AG04450 (cell line): ENCODE data around the gene FOXO6. TPM values are rescaled to one million over a fixed set of nuclear protein-coding genes. Genes with fewer than 3 reads are reported as not detected.

ENCODE experiments used
- CTCF ChIA-PET: fragments of 300-600, 350-600 bp; formaldehyde crosslinking; extraction: SDS; loops from one replicate; lab custom pipeline; 2022; ENCODE audit warnings: antibody characterized with exemption, inconsistent platforms; lab: Charles Lee
- POLR2A ChIA-PET: fragments of 350-600 bp; formaldehyde crosslinking; extraction: SDS; loops from one replicate; lab custom pipeline; 2021; ENCODE audit warnings: antibody characterized with exemption, inconsistent platforms; lab: Yijun Ruan, JAX
- DNase-seq: peaks from one replicate; pipeline ENCODE4 v3.0.0-alpha.2; 2011; ENCODE audit warnings: low read depth, low spot score
- H3K27ac ChIP-seq: one replicate; pipeline ENCODE4 v1.5.1; 2012; ENCODE audit warnings: low read depth, low read length, control low read depth
- H3K27me3 ChIP-seq: one replicate; pipeline ENCODE4 v1.6.0; 2012; ENCODE audit warnings: low read length; ENCODE audit not compliant: control insufficient read depth, insufficient read depth
- H3K4me3 ChIP-seq: 2 replicates; pipeline ENCODE4 v1.5.1; 2011; ENCODE audit warnings: mild to moderate bottlenecking, low read depth, low read length, control low read depth
- H3K9me3 ChIP-seq: 2 replicates; pipeline ENCODE4 v1.5.1; 2012; ENCODE audit warnings: low read length; ENCODE audit not compliant: control insufficient read depth, insufficient read depth
- CTCF ChIP-seq: IDR thresholded peaks from 2 replicates; pipeline ENCODE4 v1.5.1; 2011; ENCODE audit warnings: low read depth, low read length, control low read depth, inconsistent platforms
- polyA plus RNA-seq: library from polyadenylated mRNA; depleted of rRNA; stranded (reverse); fragments of >200 nt; gene quantifications from 2 replicates; pipeline ENCODE4 v1.2.3, GENCODE V29; 2011

FOXO6 gene
- polyA plus RNA-seq, 1 experiment, result not detected

GRCh38 chr1:41363591-41364320 is 2.5 kb downstream of the FOXO6 start:
- Histone ChIP-seq H3K9me3 (no peaks in the 10 kb centered on the region; the same call in 1 of the 2 replicates), H3K4me3 (no peak overlapping the region), H3K27me3 (peaks cover 63% of the 10 kb centered on the region), H3K27ac (no peak overlapping the region)
- no peak for DNase-seq
- TF ChIP-seq CTCF, result no peak
- ChIA-PET POLR2A (no interaction called here), CTCF (no interaction called here)

GRCh38 chr1:41364442-41365319 is 3.4 kb downstream of the FOXO6 start:
- ChIA-PET POLR2A (no interaction called here), CTCF (no interaction called here)
- no peak overlapping the region for H3K4me3 ChIP-seq
- no peak overlapping the region for H3K27ac ChIP-seq
- H3K27me3 ChIP-seq, result peaks cover 70% of the 10 kb centered on the region
- H3K9me3 ChIP-seq, result no peaks in the 10 kb centered on the region; the same call in 1 of the 2 replicates
- no peak for TF ChIP-seq CTCF
- no peak for DNase-seq

GRCh38 chr1:41365320-41365633 is 4.0 kb downstream of the FOXO6 start:
- Histone ChIP-seq H3K9me3 (no peaks in the 10 kb centered on the region; the same call in 1 of the 2 replicates), H3K4me3 (no peak overlapping the region), H3K27ac (no peak overlapping the region), H3K27me3 (peaks cover 72% of the 10 kb centered on the region)
- TF ChIP-seq CTCF, result no peak
- DNase-seq, result no peak
- POLR2A ChIA-PET, result no interaction called here
- CTCF ChIA-PET, result no interaction called here

GRCh38 chr1:41365772-41366454 is 4.7 kb downstream of the FOXO6 start:
- TF ChIP-seq CTCF, result no peak
- 0 out of 2 replicates have a peak overlapping the region, but pooled peaks have one; percentile 10 for H3K4me3 ChIP-seq
- H3K27ac ChIP-seq, result no peak overlapping the region
- CTCF ChIA-PET, result no interaction called here
- H3K9me3 ChIP-seq, result no peaks in the 10 kb centered on the region; the same call in 1 of the 2 replicates
- POLR2A ChIA-PET, result no interaction called here
- DNase-seq, result no peak
- peaks cover 76% of the 10 kb centered on the region for H3K27me3 ChIP-seq
